Motor neuron (in vitro differentiated cells): ENCODE measurements around the gene SWAP70. TPM values are rescaled to one million over a fixed set of nuclear protein-coding genes. Genes with fewer than 3 reads are reported as not detected.
"Not testable (repeated sequence)": the region's sequence is repeated elsewhere in the genome, so short reads cannot be mapped to it uniquely, and the experiment has no call there.

Experiments used
- ATAC-seq, 8 experiments: fragments of 200-7000 bp; cut with Tn5 transposase; replicated peaks in 6 of 8; 2 replicates each; pipeline ENCODE4 v1.8.0; 2021; ENCODE audit warnings: mild to moderate bottlenecking in 8 of 8, moderate library complexity in 8 of 8
- H3K27ac ChIP-seq, 2 donors: fragments of 250-450 bp; sonication (Bioruptor Pico); 2 replicates each; pipeline ENCODE4 v1.9.0; 2021; ENCODE audit warnings: antibody characterized with exemption in 2 of 2, mild to moderate bottlenecking in 2 of 2, moderate library complexity in 1 of 2
- H3K4me1 ChIP-seq, 2 donors: fragments of 250-450 bp; sonication (Bioruptor Pico); replicated peaks in 1 of 2; 2 replicates each; pipeline ENCODE4 v1.6.1; 2021; ENCODE audit warnings: antibody characterized with exemption in 2 of 2, mild to moderate bottlenecking in 2 of 2, moderate library complexity in 1 of 2
- H3K4me3 ChIP-seq, 5 donors: fragments of 250-450 bp; sonication (Bioruptor Pico); 2 replicates each; pipeline ENCODE4 v1.9.0; 2021; ENCODE audit warnings: antibody characterized with exemption in 5 of 5, mild to moderate bottlenecking in 5 of 5, moderate library complexity in 4 of 5
- WGBS, 10 experiments: fragments of 450-650 bp; shearing (Covaris generic); methylation state at CpG; one replicate each; pipeline ENCODE4 v1.0.0; 2022; 5-methylcytosine and 5-hydroxymethylcytosine counted together
- in situ Hi-C, 9 experiments: fragments of 400-800 bp; cut with MboI; loops; one replicate each; pipeline ENCODE4 v1.15.0; 2021; ENCODE audit warnings: low sequenced_read_pairs in 9 of 9, low pct_unique_long_range_greater_than_20kb in 2 of 9; ENCODE audit not compliant: unreplicated experiment in 9 of 9
- total RNA-seq, 8 experiments: library from RNA; unstranded; fragments of 300-600 nt; gene quantifications; 2 replicates each; pipeline versions ENCODE4 v1.2.3 to v1.2.4, GENCODE V29; 2022

The SWAP70 gene
- total RNA-seq, 8 experiments from 2014 or later = 4.3 to 14.3 (median 9.0) TPM

GRCh38 chr11:9704620-9705019, 40.7 kb downstream of the SWAP70 start:
- ATAC-seq = no peak
- in situ Hi-C loops = no loop called here
- H3K4me1 ChIP-seq = no peaks in the 10 kb centered on the region
- no peak overlapping the region for H3K27ac ChIP-seq
- WGBS, 10 experiments = 95 to 100% (median 100%) methylated on average over 1 to 4 of the region's 4 CpGs; no CpG with 5 or more reads in 3 of the 10 experiments
- H3K4me3 ChIP-seq = no peak overlapping the region

GRCh38 chr11:9705361-9705760, 41.5 kb downstream of the SWAP70 start:
- in situ Hi-C loops, H3K4me1 ChIP-seq, H3K27ac ChIP-seq, H3K4me3 ChIP-seq, ATAC-seq: not testable (repeated sequence)

- WGBS, 10 experiments = 80 to 100% (median 80%) methylated on average over 1 of the region's 1 CpG; no CpG with 5 or more reads in 7 of the 10 experiments
- in situ Hi-C loops = no loop called here
Measured at GRCh38 chr11:9708544-9708943, 44.7 kb downstream of the SWAP70 start.

GRCh38 chr11:9710223-9710622, 46.3 kb downstream of the SWAP70 start:
- Histone ChIP-seq H3K4me1 (no peaks in the 10 kb centered on the region), H3K4me3 (no peak overlapping the region), H3K27ac (no peak overlapping the region)
- in situ Hi-C loops = no loop called here
- ATAC-seq = no peak
- WGBS, 10 experiments = 76 to 100% (median 93%) methylated on average over 1 to 4 of the region's 4 CpGs; no CpG with 5 or more reads in 2 of the 10 experiments

More at GRCh38 chr11:9708544-9708943, 44.7 kb downstream of the SWAP70 start:
- Histone ChIP-seq H3K27ac (no peak overlapping the region), H3K4me3 (no peak overlapping the region), H3K4me1 (no peaks in the 10 kb centered on the region)
- no peak for ATAC-seq

GRCh38 chr11:9710852-9711251, 47.0 kb downstream of the SWAP70 start:
- ATAC-seq = no peak
- in situ Hi-C loops = no loop called here
- Histone ChIP-seq H3K4me1 (no peaks in the 10 kb centered on the region), H3K27ac (no peak overlapping the region), H3K4me3 (no peak overlapping the region)
- 83 to 100% (median 95%) methylated on average over 1 of the region's 1 CpG; no CpG with 5 or more reads in 3 of the 10 experiments for WGBS, 10 experiments

GRCh38 chr11:9711454-9712307, 47.8 kb downstream of the SWAP70 start:
- no peak overlapping the region for H3K27ac ChIP-seq
- no peaks in the 10 kb centered on the region for H3K4me1 ChIP-seq
- WGBS, 10 experiments = 72 to 100% (median 83%) methylated on average over 2 to 6 of the region's 7 CpGs; no CpG with 5 or more reads in 1 of the 10 experiments
- in situ Hi-C loops = no loop called here
- no peak overlapping the region for H3K4me3 ChIP-seq
- ATAC-seq = no peak

GRCh38 chr11:9714272-9714940, 50.5 kb downstream of the SWAP70 start:
- H3K4me3 ChIP-seq = no peak overlapping the region
- H3K4me1 ChIP-seq = peaks cover 5 to 17% of the 10 kb centered on the region in 2 donors
- WGBS, 10 experiments = 67 to 100% (median 91%) methylated on average over 2 to 5 of the region's 5 CpGs; no CpG with 5 or more reads in 4 of the 10 experiments
- no peak overlapping the region for H3K27ac ChIP-seq
- peak in 2 of 8 experiments; percentile 28 to 58 for ATAC-seq
- in situ Hi-C loops = no loop called here

GRCh38 chr11:9716275-9717039, 52.6 kb downstream of the SWAP70 start:
- Histone ChIP-seq H3K4me1 (peaks cover 5 to 25% of the 10 kb centered on the region in 2 donors), H3K27ac (no peak overlapping the region), H3K4me3 (no peak overlapping the region)
- WGBS, 10 experiments = 54 to 100% (median 81%) methylated on average over 1 to 4 of the region's 4 CpGs
- in situ Hi-C loops = no loop called here
- no peak for ATAC-seq

GRCh38 chr11:9717040-9717357, 53.1 kb downstream of the SWAP70 start:
- WGBS, 10 experiments = 76 to 100% (median 96%) methylated on average over 2 to 3 of the region's 3 CpGs; no CpG with 5 or more reads in 2 of the 10 experiments
- no peak overlapping the region for H3K27ac ChIP-seq
- in situ Hi-C loops = no loop called here
- H3K4me3 ChIP-seq = no peak overlapping the region
- H3K4me1 ChIP-seq = peaks cover 5 to 25% of the 10 kb centered on the region in 2 donors
- no peak for ATAC-seq

- H3K4me3 ChIP-seq = no peak overlapping the region
- no peak overlapping the region for H3K27ac ChIP-seq
- 80 to 100% (median 85%) methylated on average over 1 to 2 of the region's 2 CpGs; no CpG with 5 or more reads in 4 of the 10 experiments for WGBS, 10 experiments
- ATAC-seq = peak in 4 of 8 experiments; percentile 10 to 36 (median 14)
- H3K4me1 ChIP-seq = peaks cover 5 to 25% of the 10 kb centered on the region in 2 donors
- in situ Hi-C loops = no loop called here
Measured at GRCh38 chr11:9717719-9718118, 53.8 kb downstream of the SWAP70 start.

GRCh38 chr11:9718147-9718546, 54.3 kb downstream of the SWAP70 start:
- H3K27ac ChIP-seq = no peak overlapping the region

GRCh38 chr11:9719566-9720289, 55.9 kb downstream of the SWAP70 start:
- H3K27ac ChIP-seq = no peak overlapping the region
- WGBS, 10 experiments = 44 to 79% (median 73%) methylated on average over 2 to 4 of the region's 4 CpGs; no CpG with 5 or more reads in 2 of the 10 experiments

More at GRCh38 chr11:9718147-9718546, 54.3 kb downstream of the SWAP70 start:
- ATAC-seq = peak in 4 of 8 experiments; percentile 29 to 78 (median 62)
- in situ Hi-C loops = no loop called here
- no peak overlapping the region for H3K4me3 ChIP-seq
- H3K4me1 ChIP-seq = peaks cover 5 to 25% of the 10 kb centered on the region in 2 donors

More at GRCh38 chr11:9719566-9720289, 55.9 kb downstream of the SWAP70 start:
- ATAC-seq = peak in 2 of 8 experiments; percentile 17 to 30
- in situ Hi-C loops = no loop called here
- no peak overlapping the region for H3K4me3 ChIP-seq
- H3K4me1 ChIP-seq = peaks cover 5 to 25% of the 10 kb centered on the region in 2 donors
